Pancreas (tissue), 10 donors: Measurements from ENCODE around the gene PIK3CA. TPM values are rescaled to one million over a fixed set of nuclear protein-coding genes. Genes with fewer than 3 reads are reported as not detected.

Source experiments
- ATAC-seq, 4 donors: fragments of 200-7000 bp; cut with Tn5 transposase; one replicate each; pipeline versions ENCODE4 v1.8.0 to v1.9.1; 2020; ENCODE audit warnings: mild to moderate bottlenecking in 4 of 4, moderate library complexity in 4 of 4
- DNase-seq, 6 donors: peaks; one replicate each; pipeline ENCODE4 v3.0.0-alpha.2; 2020
- FAIRE-seq: peaks from 2 replicates; lab custom pipeline; 2012; peaks lifted over from hg19 to GRCh38; lab: Jason Lieb, UNC
- H3K27ac ChIP-seq, 4 donors: fragments of 200-600 bp; sonication (generic); 1 replicate in 3 of 4; 2 replicates in 1 of 4; pipeline versions ENCODE4 v1.5.0 to v1.8.0; 2020
- H3K27me3 ChIP-seq, 4 donors: fragments of 200-600 bp; one replicate each; pipeline ENCODE4 v1.8.0; 2021
- H3K36me3 ChIP-seq, 3 donors: fragments of 200-600 bp; sonication (generic) in 1 of 3; one replicate each; pipeline versions ENCODE4 v1.5.0 to v1.8.0; 2020 to 2021
- H3K4me1 ChIP-seq, 3 donors: fragments of 200-600 bp; one replicate each; pipeline ENCODE4 v1.8.0; 2021
- H3K4me3 ChIP-seq, 4 donors: fragments of 200-600 bp; sonication (generic) in 2 of 4; one replicate each; pipeline versions ENCODE4 v1.5.0 to v1.8.0; 2020 to 2021
- H3K9me3 ChIP-seq, 4 donors: fragments of 200-600 bp; one replicate each; pipeline ENCODE4 v1.8.0; 2021
- CTCF ChIP-seq, 4 donors: fragments of 200-600 bp; sonication (generic) in 3 of 4; IDR thresholded peaks; one replicate each; pipeline versions ENCODE4 v1.5.0 to v1.8.0; 2021; ENCODE audit warnings: antibody characterized with exemption in 4 of 4
- WGBS, 2 donors: extraction: QIAGEN DNeasy Blood & Tissue Kit; methylation state at CpG; one replicate each; pipeline ENCODE4 v1.1.7; 2013; 5-methylcytosine and 5-hydroxymethylcytosine counted together
- intact Hi-C, 3 donors: fragments of 100-400 bp; cut with DNase I; formaldehyde crosslinking; loops; one replicate each; pipeline versions ENCODE4 v1.11.1 to v1.14.2; 2022
- polyA plus RNA-seq, 2 donors: library from polyadenylated mRNA; stranded (reverse); fragments of 200-250 nt; gene quantifications; one replicate each; pipeline ENCODE4 v1.2.3, GENCODE V29; 2013
- total RNA-seq, 6 donors: library from RNA; stranded (reverse); fragmentation: NEBNext Ultra II Directional in 4 of 6; extraction: Animal tissue kit (Norgen Biotek cat#: 25700) in 4 of 6; gene quantifications; one replicate each; pipeline versions ENCODE4 v1.2.1 to v1.2.4, GENCODE V29; 2021 to 2023
- donor health status: healthy with polysubstance abuse.
- donor health status: DM: no; HTN: no; CAD: no; lungs with moderate emphysema.
- donor health status: DM: no; HTN: no; CAD: no.
- donor health status: control.
- donor health status: control.
- donor health status: Bipolar disorder and iron deficiency.
- donor health status: DM: yes; HTN: yes; CAD: no.
- donor health status: DM: no; HTN: no; CAD: no.
- donor health status: DM: no; HTN: no; CAD: no.
- donor health status: DM: yes; HTN: yes; CAD: no.

The PIK3CA gene
- total and polyA plus RNA-seq, 8 donors: 1.6 to 15.6 (median 6.4) TPM

- no peak for DNase-seq
- no peak for FAIRE-seq
- WGBS, 2 donors: 39 to 48% methylated on average over 3 of the region's 3 CpGs
- no peak for TF ChIP-seq CTCF (IDR thresholded peaks at IDR 0.05)
- ATAC-seq: peak in 1 of 4 donors; percentile 32
- Histone ChIP-seq H3K27ac (no peak overlapping the region), H3K36me3 (no peaks in the 10 kb centered on the region), H3K27me3 (no peaks in the 10 kb centered on the region), H3K4me3 (no peak overlapping the region), H3K4me1 (peaks cover 0 to 8% (median 4%) of the 10 kb centered on the region in 3 donors), H3K9me3 (no peaks in the 10 kb centered on the region)
- intact Hi-C loops: no loop called here
Measured at GRCh38 chr3:179189759-179190158, 41.6 kb downstream of the PIK3CA start.

GRCh38 chr3:179190581-179190980 is 42.4 kb downstream of the PIK3CA start:
- intact Hi-C loops: no loop called here
- Histone ChIP-seq H3K4me3 (no peak overlapping the region), H3K27me3 (no peaks in the 10 kb centered on the region), H3K27ac (no peak overlapping the region), H3K9me3 (no peaks in the 10 kb centered on the region), H3K4me1 (peaks cover 0 to 12% (median 4%) of the 10 kb centered on the region in 3 donors), H3K36me3 (no peaks in the 10 kb centered on the region)
- no peak for TF ChIP-seq CTCF (IDR thresholded peaks at IDR 0.05)
- no peak for DNase-seq
- ATAC-seq: no peak
- 86 to 90% methylated on average over 6 of the region's 6 CpGs for WGBS, 2 donors
- FAIRE-seq: no peak

- intact Hi-C loops: no loop called here
- FAIRE-seq (no peak), DNase-seq (no peak), ATAC-seq (no peak)
- Histone ChIP-seq H3K27ac (no peak overlapping the region), H3K36me3 (no peaks in the 10 kb centered on the region), H3K4me1 (peaks cover 0 to 20% (median 4%) of the 10 kb centered on the region in 3 donors), H3K27me3 (no peaks in the 10 kb centered on the region), H3K4me3 (no peak overlapping the region), H3K9me3 (no peaks in the 10 kb centered on the region)
- WGBS, 2 donors: 87% methylated on average over 3 of the region's 3 CpGs
- TF ChIP-seq CTCF (IDR thresholded peaks at IDR 0.05): no peak
Measured at GRCh38 chr3:179192542-179192941, 44.4 kb downstream of the PIK3CA start.

- no peak overlapping the region for H3K4me3 ChIP-seq
- ATAC-seq: peak in 3 of 4 donors; percentile 60 to 73 (median 62)
- no peak for FAIRE-seq
- intact Hi-C loops: no loop called here
- no peak for TF ChIP-seq CTCF (IDR thresholded peaks at IDR 0.05)
- 28 to 33% methylated on average over 4 of the region's 4 CpGs for WGBS, 2 donors
- no peak overlapping the region for H3K27ac ChIP-seq
- DNase-seq: no peak
- no peaks in the 10 kb centered on the region for H3K27me3 ChIP-seq
- H3K9me3 ChIP-seq: no peaks in the 10 kb centered on the region
- H3K4me1 ChIP-seq: peaks cover 0 to 13% (median 4%) of the 10 kb centered on the region in 3 donors
- H3K36me3 ChIP-seq: no peaks in the 10 kb centered on the region
Measured at GRCh38 chr3:179194931-179195330, 46.8 kb downstream of the PIK3CA start.

- ATAC-seq: no peak
- H3K4me1 ChIP-seq: peaks cover 0 to 11% (median 0%) of the 10 kb centered on the region in 3 donors
- intact Hi-C loops: no loop called here
- no peak overlapping the region for H3K4me3 ChIP-seq
- no peak overlapping the region for H3K27ac ChIP-seq
- DNase-seq: no peak
- no peaks in the 10 kb centered on the region for H3K9me3 ChIP-seq
- H3K27me3 ChIP-seq: no peaks in the 10 kb centered on the region
- 45 to 58% methylated on average over 1 of the region's 1 CpG for WGBS, 2 donors
- peaks cover 0 to under 1% (median 0%) of the 10 kb centered on the region in 3 donors for H3K36me3 ChIP-seq
- TF ChIP-seq CTCF (IDR thresholded peaks at IDR 0.05): no peak
- no peak for FAIRE-seq
Measured at GRCh38 chr3:179196098-179196497, 47.9 kb downstream of the PIK3CA start.
